HepG2 (cell line): ENCODE measurements around the gene SEC16A. TPM values are rescaled to one million over a fixed set of nuclear protein-coding genes. Genes with fewer than 3 reads are reported as not detected.

Experiments used
- ADNP ChIP-seq: sonication (generic); formaldehyde crosslinking; IDR thresholded peaks from 2 replicates; pipeline ENCODE4 v1.4.0; 2020; ENCODE audit warnings: missing genetic modification reagents
- AKAP8 ChIP-seq: sonication (generic); formaldehyde crosslinking; IDR thresholded peaks from 2 replicates; pipeline ENCODE4 v1.5.1; 2020; ENCODE audit warnings: mild to moderate bottlenecking, missing genetic modification reagents
- BRD4 ChIP-seq: sonication (generic); formaldehyde crosslinking; IDR thresholded peaks from 2 replicates; pipeline ENCODE4 v1.4.0; 2020; ENCODE audit warnings: missing genetic modification reagents
- CEBPG ChIP-seq: IDR thresholded peaks from 2 replicates; pipeline ENCODE4 v1.6.1; 2016
- LRRFIP1 ChIP-seq: sonication (generic); formaldehyde crosslinking; conservative IDR thresholded peaks from 2 replicates; pipeline ENCODE4 v1.4.0; 2020; ENCODE audit warnings: missing genetic modification reagents
- MATR3 ChIP-seq: sonication (generic); formaldehyde crosslinking; IDR thresholded peaks from 2 replicates; pipeline ENCODE4 v1.4.0; 2020; ENCODE audit warnings: missing genetic modification reagents
- MZF1 ChIP-seq: sonication (generic); formaldehyde crosslinking; IDR thresholded peaks from 2 replicates; pipeline ENCODE4 v1.8.1; 2023; ENCODE audit warnings: mild to moderate bottlenecking, missing genetic modification reagents, borderline replicate concordance
- POLR2AphosphoS5 ChIP-seq: IDR thresholded peaks from 2 replicates; pipeline ENCODE4 v1.6.1; 2012; ENCODE audit warnings: low read depth, low read length
- SMAD1 ChIP-seq: sonication (generic); formaldehyde crosslinking; IDR thresholded peaks from 2 replicates; pipeline ENCODE4 v1.4.0; 2020; ENCODE audit warnings: missing genetic modification reagents, low read depth, mild to moderate bottlenecking, borderline replicate concordance
- SNAPC5 ChIP-seq: sonication (generic); formaldehyde crosslinking; IDR thresholded peaks from 2 replicates; pipeline ENCODE4 v1.8.1; 2023; ENCODE audit warnings: mild to moderate bottlenecking, missing genetic modification reagents, borderline replicate concordance
- TFAP4 ChIP-seq: sonication (generic); IDR thresholded peaks from 2 replicates; pipeline ENCODE4 v1.6.1; 2016; ENCODE audit warnings: low read depth, borderline replicate concordance
- ZFY ChIP-seq: sonication (generic); formaldehyde crosslinking; IDR thresholded peaks from 2 replicates; pipeline ENCODE4 v1.4.0; 2020; ENCODE audit warnings: missing genetic modification reagents
- ZNF274 ChIP-seq: sonication (generic); formaldehyde crosslinking; IDR thresholded peaks from 2 replicates; pipeline ENCODE4 v1.5.1; 2020; ENCODE audit warnings: mild to moderate bottlenecking, missing genetic modification reagents
- ZNF382 ChIP-seq: sonication (generic); formaldehyde crosslinking; IDR thresholded peaks from 2 replicates; pipeline ENCODE4 v1.5.0; 2020; ENCODE audit warnings: missing genetic modification reagents, mild to moderate bottlenecking, borderline replicate concordance
- ZNF615 ChIP-seq: sonication (generic); formaldehyde crosslinking; IDR thresholded peaks from 2 replicates; pipeline ENCODE4 v1.5.0; 2020; ENCODE audit warnings: mild to moderate bottlenecking, missing genetic modification reagents, borderline replicate concordance
- ZNF644 ChIP-seq: IDR thresholded peaks from 2 replicates; pipeline ENCODE4 v1.6.1; 2016; ENCODE audit warnings: low read depth
- polyA plus RNA-seq, 8 experiments: library from polyadenylated mRNA; depleted of rRNA in 3 of 8; stranded (reverse) in 7 of 8; unstranded in 1 of 8; fragments of >200 nt; fragmentation: Illumina TruSeq in 4 of 8; extraction: Trizol in 4 of 8; gene quantifications; 2 replicates each; pipeline versions ENCODE4 v1.2.1 to v1.2.3, GENCODE V29; 2011 to 2016; ENCODE audit warnings: low read depth in 4 of 8, missing spikeins in 1 of 8, mixed read lengths in 1 of 8; ENCODE audit not compliant: insufficient read depth in 1 of 8
- total RNA-seq, 5 experiments: library from RNA; depleted of rRNA; stranded (reverse); fragments of >200 nt; fragmentation: Illumina TruSeq; extraction: Trizol; gene quantifications; 2 replicates each; pipeline ENCODE4 v1.2.3, GENCODE V29; 2016; ENCODE audit warnings: low read depth in 1 of 5
- TF ChIP-seq, protein P1 (sequence below): sonication (generic); formaldehyde crosslinking; IDR thresholded peaks from 2 replicates; pipeline ENCODE4 v1.4.0; 2020; ENCODE audit warnings: missing genetic modification reagents
- TF ChIP-seq, protein P2 (sequence below): sonication (generic); formaldehyde crosslinking; IDR thresholded peaks from 2 replicates; pipeline ENCODE4 v1.4.0; 2020; ENCODE audit warnings: low read depth, missing genetic modification reagents

SEC16A gene
- total and polyA plus RNA-seq, 2 of the 13 experiments (the other 11 are each of a cell fraction or from before 2014, with no cell fraction given), result 15.9 to 18.9 TPM

DNA sequence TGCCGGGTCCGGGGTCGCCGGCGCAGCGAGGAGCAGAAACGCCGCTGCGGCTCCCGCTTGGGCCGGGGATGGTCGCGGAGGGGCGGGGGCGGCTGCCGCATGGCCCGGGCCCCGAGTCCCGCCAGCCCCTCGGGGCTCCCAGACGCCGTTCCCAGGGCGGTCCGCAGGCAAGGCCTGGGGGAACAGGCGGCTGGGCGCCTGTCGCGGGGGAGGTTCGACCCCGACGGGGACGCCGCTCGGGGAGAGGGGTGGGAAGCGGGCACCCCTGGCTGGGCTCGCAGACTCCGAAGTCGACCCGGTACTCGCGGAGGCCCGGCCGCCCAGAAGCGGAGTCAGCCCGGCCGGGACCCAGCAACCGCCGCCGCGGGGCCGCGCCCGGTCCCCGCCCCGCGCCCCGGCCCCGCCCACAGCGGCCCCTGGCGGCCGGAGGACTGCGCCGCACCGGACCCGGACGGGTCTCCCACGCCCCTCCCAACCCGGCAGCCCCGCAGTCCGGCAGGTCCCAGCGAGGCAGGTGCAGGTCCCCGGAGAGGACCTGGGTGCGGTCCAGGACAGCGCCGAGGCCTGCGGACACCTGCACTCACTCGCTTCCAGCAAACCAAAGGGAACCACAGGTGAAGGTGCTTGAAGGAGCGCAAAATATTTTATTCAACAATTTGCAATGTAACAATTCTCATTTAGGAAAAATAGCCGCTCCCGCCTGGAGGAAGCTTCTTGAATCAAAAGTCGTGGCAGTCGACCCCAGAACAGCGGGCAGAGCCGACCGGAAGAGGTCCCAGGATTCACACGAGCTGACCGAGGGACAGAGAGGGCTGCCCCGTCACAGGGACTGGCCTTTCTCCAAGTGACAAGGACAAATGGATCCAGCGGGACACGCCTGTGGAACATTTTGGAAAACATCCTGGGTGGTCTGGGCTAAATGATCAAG, 43.1 kb downstream of the SEC16A start, which contains the start of gene INPP5E (continued):
- TF ChIP-seq LRRFIP1 (no peak), MATR3 (CRISPR knock-in tag) (no peak), SNAPC5 (CRISPR knock-in tag) (no peak), CEBPG (CRISPR knock-in tag) (no peak), MZF1 (CRISPR knock-in tag) (no peak), ZNF615 (CRISPR knock-in tag) (no peak), ZNF644 (CRISPR knock-in tag) (no peak), BRD4 (CRISPR knock-in tag) (peak; percentile 50; the same call in 1 of the 2 replicates), POLR2AphosphoS5 (peak; percentile 45), TFAP4 (no peak), ADNP (CRISPR knock-in tag) (no peak), ZNF274 (CRISPR knock-in tag) (no peak), ZNF382 (CRISPR knock-in tag) (no peak), ZFY (CRISPR knock-in tag) (peak; percentile 92), AKAP8 (CRISPR knock-in tag) (peak; percentile 70), SMAD1 (no peak)
- TF ChIP-seq, protein P1, sequence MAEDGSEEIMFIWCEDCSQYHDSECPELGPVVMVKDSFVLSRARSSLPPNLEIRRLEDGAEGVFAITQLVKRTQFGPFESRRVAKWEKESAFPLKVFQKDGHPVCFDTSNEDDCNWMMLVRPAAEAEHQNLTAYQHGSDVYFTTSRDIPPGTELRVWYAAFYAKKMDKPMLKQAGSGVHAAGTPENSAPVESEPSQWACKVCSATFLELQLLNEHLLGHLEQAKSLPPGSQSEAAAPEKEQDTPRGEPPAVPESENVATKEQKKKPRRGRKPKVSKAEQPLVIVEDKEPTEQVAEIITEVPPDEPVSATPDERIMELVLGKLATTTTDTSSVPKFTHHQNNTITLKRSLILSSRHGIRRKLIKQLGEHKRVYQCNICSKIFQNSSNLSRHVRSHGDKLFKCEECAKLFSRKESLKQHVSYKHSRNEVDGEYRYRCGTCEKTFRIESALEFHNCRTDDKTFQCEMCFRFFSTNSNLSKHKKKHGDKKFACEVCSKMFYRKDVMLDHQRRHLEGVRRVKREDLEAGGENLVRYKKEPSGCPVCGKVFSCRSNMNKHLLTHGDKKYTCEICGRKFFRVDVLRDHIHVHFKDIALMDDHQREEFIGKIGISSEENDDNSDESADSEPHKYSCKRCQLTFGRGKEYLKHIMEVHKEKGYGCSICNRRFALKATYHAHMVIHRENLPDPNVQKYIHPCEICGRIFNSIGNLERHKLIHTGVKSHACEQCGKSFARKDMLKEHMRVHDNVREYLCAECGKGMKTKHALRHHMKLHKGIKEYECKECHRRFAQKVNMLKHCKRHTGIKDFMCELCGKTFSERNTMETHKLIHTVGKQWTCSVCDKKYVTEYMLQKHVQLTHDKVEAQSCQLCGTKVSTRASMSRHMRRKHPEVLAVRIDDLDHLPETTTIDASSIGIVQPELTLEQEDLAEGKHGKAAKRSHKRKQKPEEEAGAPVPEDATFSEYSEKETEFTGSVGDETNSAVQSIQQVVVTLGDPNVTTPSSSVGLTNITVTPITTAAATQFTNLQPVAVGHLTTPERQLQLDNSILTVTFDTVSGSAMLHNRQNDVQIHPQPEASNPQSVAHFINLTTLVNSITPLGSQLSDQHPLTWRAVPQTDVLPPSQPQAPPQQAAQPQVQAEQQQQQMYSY, result 0 out of 2 replicates have a peak, but pooled peaks have one; percentile 45
- TF ChIP-seq, protein P2, sequence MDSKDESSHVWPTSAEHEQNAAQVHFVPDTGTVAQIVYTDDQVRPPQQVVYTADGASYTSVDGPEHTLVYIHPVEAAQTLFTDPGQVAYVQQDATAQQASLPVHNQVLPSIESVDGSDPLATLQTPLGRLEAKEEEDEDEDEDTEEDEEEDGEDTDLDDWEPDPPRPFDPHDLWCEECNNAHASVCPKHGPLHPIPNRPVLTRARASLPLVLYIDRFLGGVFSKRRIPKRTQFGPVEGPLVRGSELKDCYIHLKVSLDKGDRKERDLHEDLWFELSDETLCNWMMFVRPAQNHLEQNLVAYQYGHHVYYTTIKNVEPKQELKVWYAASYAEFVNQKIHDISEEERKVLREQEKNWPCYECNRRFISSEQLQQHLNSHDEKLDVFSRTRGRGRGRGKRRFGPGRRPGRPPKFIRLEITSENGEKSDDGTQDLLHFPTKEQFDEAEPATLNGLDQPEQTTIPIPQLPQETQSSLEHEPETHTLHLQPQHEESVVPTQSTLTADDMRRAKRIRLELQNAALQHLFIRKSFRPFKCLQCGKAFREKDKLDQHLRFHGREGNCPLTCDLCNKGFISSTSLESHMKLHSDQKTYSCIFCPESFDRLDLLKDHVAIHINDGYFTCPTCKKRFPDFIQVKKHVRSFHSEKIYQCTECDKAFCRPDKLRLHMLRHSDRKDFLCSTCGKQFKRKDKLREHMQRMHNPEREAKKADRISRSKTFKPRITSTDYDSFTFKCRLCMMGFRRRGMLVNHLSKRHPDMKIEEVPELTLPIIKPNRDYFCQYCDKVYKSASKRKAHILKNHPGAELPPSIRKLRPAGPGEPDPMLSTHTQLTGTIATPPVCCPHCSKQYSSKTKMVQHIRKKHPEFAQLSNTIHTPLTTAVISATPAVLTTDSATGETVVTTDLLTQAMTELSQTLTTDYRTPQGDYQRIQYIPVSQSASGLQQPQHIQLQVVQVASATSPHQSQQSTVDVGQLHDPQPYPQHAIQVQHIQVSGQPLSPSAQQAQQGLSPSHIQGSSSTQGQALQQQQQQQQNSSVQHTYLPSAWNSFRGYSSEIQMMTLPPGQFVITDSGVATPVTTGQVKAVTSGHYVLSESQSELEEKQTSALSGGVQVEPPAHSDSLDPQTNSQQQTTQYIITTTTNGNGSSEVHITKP (CRISPR knock-in tag), result no peak
